ENCODE measurements around the gene RASGRP3.

Gene RASGRP3

GRCh38 chr2:33516456-33516995, 40.1 kb downstream of the RASGRP3 start:
- Histone ChIP-seq H3K9ac (ENCODE audit: low read length) (no peak overlapping the region), H3K4me1 (ENCODE audit: low read length) (peaks cover 11% of the 10 kb centered on the region; the same call in 1 of the 2 replicates), H3K27me3 (replicated peaks; ENCODE audit: insufficient read depth, low read length) (no peaks in the 10 kb centered on the region), H3K9me2 (replicated peaks; ENCODE audit: insufficient read depth, low read length) (no peaks in the 10 kb centered on the region), H3K27ac (ENCODE audit: low read length) (no peak overlapping the region), H4K20me1 (ENCODE audit: insufficient read depth, low read length) (no peaks in the 10 kb centered on the region), H3K4me2 (ENCODE audit: low read depth, low read length) (no peak overlapping the region), H3K79me2 (ENCODE audit: low read length) (peaks cover 22% of the 10 kb centered on the region), H3K9me3 (replicated peaks; ENCODE audit: insufficient read depth, low read length) (no peaks in the 10 kb centered on the region), H3K4me3 (ENCODE audit: low read length) (no peak overlapping the region), H3K36me3 (replicated peaks; ENCODE audit: insufficient read depth, low read length) (peaks cover 10% of the 10 kb centered on the region), H2AFZ (ENCODE audit: low read length) (no peak overlapping the region), H3F3A (ENCODE audit: insufficient read depth, low read length) (no peaks in the 10 kb centered on the region)
- no peak for TF ChIP-seq EZH2 (optimal IDR thresholded peaks at IDR 0.05; ENCODE audit: low read depth, low read length)
- TF ChIP-seq EZH2phosphoT487 (IDR thresholded peaks at IDR 0.05; ENCODE audit: low read length) = no peak
- no peak for TF ChIP-seq CTCF (IDR thresholded peaks at IDR 0.05; ENCODE audit: low read length)
- no peak for DNase-seq

- DNase-seq = no peak
- Histone ChIP-seq H3K9ac (ENCODE audit: low read length) (no peak overlapping the region), H3K27ac (ENCODE audit: low read length) (no peak overlapping the region), H3K27me3 (replicated peaks; ENCODE audit: insufficient read depth, low read length) (no peaks in the 10 kb centered on the region), H3K79me2 (ENCODE audit: low read length) (peaks cover 8% of the 10 kb centered on the region; the same call in 1 of the 2 replicates), H4K20me1 (ENCODE audit: insufficient read depth, low read length) (no peaks in the 10 kb centered on the region), H3F3A (ENCODE audit: insufficient read depth, low read length) (no peaks in the 10 kb centered on the region), H3K9me2 (replicated peaks; ENCODE audit: insufficient read depth, low read length) (no peaks in the 10 kb centered on the region), H2AFZ (ENCODE audit: low read length) (no peak overlapping the region), H3K4me3 (ENCODE audit: low read length) (no peak overlapping the region), H3K4me2 (ENCODE audit: low read depth, low read length) (no peak overlapping the region), H3K4me1 (ENCODE audit: low read length) (no peaks in the 10 kb centered on the region), H3K9me3 (replicated peaks; ENCODE audit: insufficient read depth, low read length) (no peaks in the 10 kb centered on the region), H3K36me3 (replicated peaks; ENCODE audit: insufficient read depth, low read length) (peaks cover 10% of the 10 kb centered on the region)
- no peak for TF ChIP-seq EZH2 (optimal IDR thresholded peaks at IDR 0.05; ENCODE audit: low read depth, low read length)
- TF ChIP-seq CTCF (IDR thresholded peaks at IDR 0.05; ENCODE audit: low read length) = no peak
- TF ChIP-seq EZH2phosphoT487 (IDR thresholded peaks at IDR 0.05; ENCODE audit: low read length) = no peak
Measured at GRCh38 chr2:33518200-33518599, 41.8 kb downstream of the RASGRP3 start.

- H3K4me3 ChIP-seq (ENCODE audit: low read length) = no peak overlapping the region
- no peaks in the 10 kb centered on the region for H3F3A ChIP-seq (ENCODE audit: insufficient read depth, low read length)
- H3K27me3 ChIP-seq (replicated peaks; ENCODE audit: insufficient read depth, low read length) = no peaks in the 10 kb centered on the region
- no peak overlapping the region for H3K27ac ChIP-seq (ENCODE audit: low read length)
- H2AFZ ChIP-seq (ENCODE audit: low read length) = no peak overlapping the region
- peaks cover under 1% of the 10 kb centered on the region; the same call in 1 of the 2 replicates for H3K79me2 ChIP-seq (ENCODE audit: low read length)
- no peaks in the 10 kb centered on the region for H3K9me2 ChIP-seq (replicated peaks; ENCODE audit: insufficient read depth, low read length)
- no peaks in the 10 kb centered on the region for H3K4me1 ChIP-seq (ENCODE audit: low read length)
- no peak for TF ChIP-seq EZH2 (optimal IDR thresholded peaks at IDR 0.05; ENCODE audit: low read depth, low read length)
- H3K9me3 ChIP-seq (replicated peaks; ENCODE audit: insufficient read depth, low read length) = no peaks in the 10 kb centered on the region
- H3K4me2 ChIP-seq (ENCODE audit: low read depth, low read length) = no peak overlapping the region
- H3K9ac ChIP-seq (ENCODE audit: low read length) = no peak overlapping the region
- DNase-seq = no peak
- H4K20me1 ChIP-seq (ENCODE audit: insufficient read depth, low read length) = no peaks in the 10 kb centered on the region
- H3K36me3 ChIP-seq (replicated peaks; ENCODE audit: insufficient read depth, low read length) = peaks cover 10% of the 10 kb centered on the region
Measured at GRCh38 chr2:33518929-33519328, 42.5 kb downstream of the RASGRP3 start.

- no peak for TF ChIP-seq EZH2phosphoT487 (IDR thresholded peaks at IDR 0.05; ENCODE audit: low read length)
- no peak for TF ChIP-seq CTCF (IDR thresholded peaks at IDR 0.05; ENCODE audit: low read length)
- no peak for TF ChIP-seq EZH2 (optimal IDR thresholded peaks at IDR 0.05; ENCODE audit: low read depth, low read length)
- DNase-seq = no peak
- Histone ChIP-seq H2AFZ (ENCODE audit: low read length) (no peak overlapping the region), H4K20me1 (ENCODE audit: insufficient read depth, low read length) (no peaks in the 10 kb centered on the region), H3K4me2 (ENCODE audit: low read depth, low read length) (no peak overlapping the region), H3K4me1 (ENCODE audit: low read length) (0 out of 2 replicates have a peak, but pooled peaks cover under 1% of the 10 kb centered on the region), H3K27me3 (replicated peaks; ENCODE audit: insufficient read depth, low read length) (no peaks in the 10 kb centered on the region), H3F3A (ENCODE audit: insufficient read depth, low read length) (no peaks in the 10 kb centered on the region), H3K79me2 (ENCODE audit: low read length) (no peaks in the 10 kb centered on the region), H3K9me3 (replicated peaks; ENCODE audit: insufficient read depth, low read length) (no peaks in the 10 kb centered on the region), H3K27ac (ENCODE audit: low read length) (no peak overlapping the region), H3K4me3 (ENCODE audit: low read length) (no peak overlapping the region), H3K9ac (ENCODE audit: low read length) (no peak overlapping the region), H3K36me3 (replicated peaks; ENCODE audit: insufficient read depth, low read length) (peaks cover 5% of the 10 kb centered on the region; the same call in 1 of the 2 replicates), H3K9me2 (replicated peaks; ENCODE audit: insufficient read depth, low read length) (no peaks in the 10 kb centered on the region)
Measured at GRCh38 chr2:33521791-33522281, 45.4 kb downstream of the RASGRP3 start.
